DMS153 treated with DMSO at 0.1 percent for 48 hours (cell line): Measurements from ENCODE around the gene TTC7B.

Experiments used
- DNase-seq: peaks from one replicate; lab custom pipeline; 2025; ENCODE audit not compliant: unreplicated experiment; lab: John Stamatoyannopoulos, UW

Gene TTC7B

DNA sequence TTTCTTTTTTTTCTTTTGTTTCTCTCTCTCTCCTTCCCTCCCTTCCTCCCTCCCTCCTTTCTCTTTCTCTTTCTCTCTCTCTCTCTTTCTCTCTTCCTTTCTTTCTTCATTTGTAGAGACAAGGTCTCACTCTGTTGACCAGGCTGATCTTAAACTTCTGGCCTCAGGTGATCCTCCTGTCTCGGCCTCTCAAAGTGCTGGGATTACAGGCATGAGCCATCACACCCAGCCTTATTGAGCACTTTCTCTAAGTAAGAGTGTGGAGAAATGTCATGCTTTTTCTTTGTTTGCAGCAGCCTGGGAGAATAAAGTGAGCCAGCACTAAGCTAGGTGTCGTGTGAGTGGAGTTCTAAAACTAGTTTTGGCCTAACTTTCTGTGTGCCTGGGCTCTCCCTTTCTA is 74.0 kb downstream of the TTC7B start:
- no peak for DNase-seq

DNA sequence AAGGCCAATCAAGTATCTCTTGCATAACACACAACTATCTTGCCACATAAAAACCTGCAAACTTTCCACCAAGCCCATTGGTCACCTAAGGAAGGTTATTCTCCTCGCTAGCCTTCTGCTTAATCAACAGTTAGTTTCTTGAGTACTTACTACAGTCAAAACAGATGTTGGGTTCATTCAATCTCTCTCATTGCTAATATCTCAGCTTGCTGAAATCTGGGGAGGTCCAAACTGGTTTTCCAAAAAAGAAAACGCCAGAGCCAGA is 74.6 kb downstream of the TTC7B start:
- DNase-seq, result no peak

DNA sequence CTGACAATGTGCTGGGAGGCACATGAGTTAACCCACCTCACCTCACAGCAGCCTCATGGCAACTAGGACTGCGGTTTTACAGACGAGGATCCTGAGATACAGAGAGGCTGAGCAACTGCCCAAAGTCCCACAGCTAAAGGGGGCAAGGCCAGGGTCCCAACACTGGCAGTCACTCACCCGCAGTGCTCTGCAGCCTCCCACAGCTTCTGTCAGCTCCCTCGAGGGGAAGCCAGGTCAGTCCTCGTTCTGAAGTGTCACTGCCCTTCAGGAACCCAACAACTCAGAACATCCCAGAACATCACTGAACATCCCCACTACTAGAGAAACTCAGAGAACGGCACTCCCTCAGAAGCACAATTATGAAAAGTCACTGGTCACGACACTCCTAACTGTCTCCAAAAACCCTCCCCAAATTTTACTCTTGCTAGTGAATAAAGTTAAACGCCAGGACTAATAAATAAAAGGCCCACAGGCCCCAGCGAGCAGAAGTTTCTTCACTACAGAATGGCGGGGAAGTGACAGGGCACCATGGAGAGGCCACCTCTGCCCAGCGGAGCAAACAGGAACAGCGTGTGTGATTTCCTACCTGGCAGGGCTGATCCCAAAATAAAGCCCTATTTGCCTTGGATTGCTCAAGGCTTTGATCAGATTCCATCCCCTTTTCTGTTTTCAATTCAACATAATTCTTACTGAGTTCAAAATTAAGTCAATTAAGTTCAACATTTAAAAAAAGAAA is 75.1 kb downstream of the TTC7B start:
- DNase-seq, result no peak

DNA sequence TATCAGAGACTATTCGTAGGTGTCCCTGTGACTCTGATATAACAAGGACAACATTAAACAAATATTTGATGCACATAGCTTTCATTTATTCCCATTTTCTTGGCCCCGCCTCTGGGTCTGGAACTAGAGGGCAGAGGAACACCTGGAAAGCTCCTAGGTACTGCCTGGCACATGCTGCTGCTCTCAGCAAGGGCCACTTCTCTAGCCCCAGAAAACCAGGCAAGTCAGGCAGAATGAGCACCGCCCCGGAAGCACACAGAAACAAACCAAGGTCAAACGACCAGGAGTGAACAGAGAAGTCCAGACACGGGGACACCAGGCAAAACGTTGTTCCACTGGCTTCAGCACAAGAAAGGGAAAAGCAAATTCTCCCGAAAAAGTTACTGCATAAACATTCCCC is 76.1 kb downstream of the TTC7B start:
- no peak for DNase-seq

DNA sequence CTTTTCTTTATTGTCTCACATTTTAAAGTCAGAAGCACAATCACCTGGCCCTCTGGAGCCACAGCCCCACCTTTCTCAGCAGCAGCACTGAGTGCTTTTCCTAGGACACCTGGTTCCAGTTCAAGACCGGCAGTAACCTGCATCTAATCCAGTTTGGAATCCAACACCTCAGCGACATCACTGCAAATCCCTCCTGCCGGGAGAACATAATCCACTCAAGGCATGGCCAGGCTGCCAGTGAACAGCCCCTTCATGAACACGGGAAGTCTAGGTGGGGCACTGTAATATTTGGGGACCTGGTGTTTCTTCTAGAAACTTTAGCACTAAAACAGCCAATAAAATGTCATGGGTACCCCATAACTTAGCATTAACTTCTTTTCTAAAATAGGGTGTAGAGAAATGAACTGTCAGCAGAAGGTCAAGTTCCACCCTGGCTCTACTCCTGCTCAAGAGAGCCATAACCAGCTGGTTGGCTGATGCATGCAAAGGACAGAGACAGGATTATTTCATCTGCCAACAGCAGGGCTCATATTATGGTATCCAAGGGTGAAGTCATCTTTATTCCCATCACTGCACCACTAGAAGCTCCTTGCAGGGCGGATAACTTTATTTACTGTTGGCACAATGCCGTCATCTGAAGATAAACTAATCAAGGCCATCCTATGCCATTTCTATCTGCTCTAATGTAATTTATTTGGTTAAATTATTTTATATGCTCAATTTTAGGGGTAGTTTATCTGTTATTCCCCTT is 76.7 kb downstream of the TTC7B start:
- no peak for DNase-seq

DNA sequence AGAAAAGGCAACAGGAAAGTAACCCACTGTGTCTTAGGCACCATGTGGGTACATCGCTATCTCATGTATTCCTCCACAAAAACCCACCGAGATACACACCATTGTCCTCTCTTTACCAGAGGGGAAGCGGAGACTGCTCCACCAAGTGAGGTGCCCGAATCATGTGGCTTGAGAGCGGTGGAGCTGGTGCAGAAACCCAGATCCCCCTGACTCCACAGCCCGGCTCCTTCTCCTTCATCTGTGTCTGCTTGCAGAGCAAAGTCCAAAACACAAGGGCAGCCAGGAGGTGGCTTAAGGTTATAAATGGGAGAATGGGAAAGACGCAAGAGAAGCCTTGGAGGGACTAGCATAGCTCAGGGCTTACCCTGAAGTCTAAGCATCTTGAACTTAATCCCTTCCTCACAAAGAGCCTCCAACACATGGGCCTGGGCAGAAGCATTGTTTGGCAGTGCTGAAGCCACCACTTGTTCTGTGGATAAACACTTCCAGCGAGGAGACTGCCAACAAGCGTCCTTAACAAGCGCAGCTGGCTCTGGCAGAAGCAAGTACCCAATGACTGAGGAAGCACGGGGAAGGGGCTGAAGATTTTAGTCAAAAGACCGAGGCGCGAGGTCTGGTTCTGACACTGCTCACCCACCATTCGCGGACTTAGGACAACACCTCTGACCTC is 83.0 kb downstream of the TTC7B start:
- DNase-seq, result no peak

DNA sequence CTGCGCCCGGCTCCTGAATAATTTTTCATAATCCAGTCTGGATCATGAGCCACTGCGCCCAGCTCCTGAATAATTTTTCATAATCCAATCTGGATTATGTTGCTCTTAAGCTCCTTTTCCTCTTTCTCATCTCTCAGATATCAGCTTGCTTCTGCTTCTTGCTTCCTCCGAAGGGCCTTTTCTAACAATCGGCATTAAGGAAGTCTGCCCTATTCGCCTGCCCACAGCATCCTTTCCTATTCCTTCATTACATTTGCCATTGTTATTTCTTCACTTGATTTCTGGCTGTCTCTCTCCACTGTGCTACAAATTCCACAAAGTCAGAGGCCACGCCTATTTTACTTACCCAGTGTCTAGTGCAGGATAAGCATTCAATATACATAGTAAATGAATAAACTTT is 83.5 kb downstream of the TTC7B start:
- no peak for DNase-seq

DNA sequence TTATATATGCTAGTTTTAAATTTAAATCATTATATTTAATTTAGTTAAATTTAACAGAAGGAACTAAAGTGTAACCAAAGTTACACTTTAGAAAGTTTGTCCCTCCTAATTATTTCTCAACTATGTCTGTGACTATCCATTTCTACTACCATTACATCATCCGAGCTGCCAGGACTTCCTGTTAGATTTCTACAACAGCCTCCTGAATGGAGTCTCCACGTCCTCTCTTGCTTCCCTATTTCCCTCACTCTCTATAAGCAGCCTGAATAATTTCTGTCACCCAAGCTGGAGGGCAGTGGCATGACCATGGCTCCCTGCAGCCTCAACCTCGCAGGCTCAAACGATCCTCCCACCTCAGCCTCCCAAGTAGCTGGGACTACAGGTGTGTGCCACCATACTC is 84.1 kb downstream of the TTC7B start:
- DNase-seq, result no peak

DNA sequence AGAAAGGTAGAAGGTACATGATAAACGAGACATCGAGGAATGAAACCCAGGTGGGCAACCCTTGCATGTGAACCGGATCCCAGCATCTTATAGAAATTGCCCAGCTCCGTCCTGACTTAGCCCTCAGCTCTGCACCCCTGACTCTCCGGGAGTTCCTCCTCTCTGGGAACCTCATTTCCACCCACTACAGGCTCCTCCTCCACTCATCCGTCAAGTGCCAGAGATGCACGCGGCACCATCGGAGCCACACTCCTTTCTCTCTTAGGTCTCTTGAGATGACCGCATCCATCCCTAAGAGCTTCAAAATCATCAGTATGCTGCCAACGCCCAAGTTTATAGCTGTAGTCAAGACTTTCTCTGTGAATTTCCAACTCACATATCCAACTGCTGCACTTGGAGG is 84.7 kb downstream of the TTC7B start:
- DNase-seq, result no peak

DNA sequence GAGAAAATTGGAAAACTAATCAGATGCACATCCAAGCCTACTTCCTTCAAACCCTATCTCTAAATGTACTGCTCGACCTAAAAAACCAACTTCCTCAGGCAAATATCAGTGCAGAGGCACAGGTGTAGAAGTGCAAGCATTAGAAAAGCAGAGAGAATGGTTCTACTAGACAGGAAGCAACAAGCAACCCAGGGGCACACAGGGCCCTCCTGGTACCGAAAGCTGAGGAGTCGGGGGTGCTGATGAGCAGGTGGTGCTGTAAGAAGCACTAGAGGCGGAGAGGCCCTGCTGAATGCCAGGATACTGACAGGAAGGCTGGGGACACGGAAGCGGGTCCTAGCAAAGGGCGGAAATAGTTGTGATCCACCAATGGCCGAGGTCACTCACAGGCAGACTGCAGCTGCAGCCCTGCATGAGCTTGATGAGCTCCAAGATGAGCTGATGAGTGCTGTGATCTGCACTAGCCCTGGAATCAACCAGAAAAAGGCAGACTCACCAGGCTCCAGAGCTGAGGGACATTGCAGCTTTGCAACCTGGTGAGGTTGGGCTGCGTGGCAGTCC is 85.9 kb downstream of the TTC7B start:
- DNase-seq, result no peak

DNA sequence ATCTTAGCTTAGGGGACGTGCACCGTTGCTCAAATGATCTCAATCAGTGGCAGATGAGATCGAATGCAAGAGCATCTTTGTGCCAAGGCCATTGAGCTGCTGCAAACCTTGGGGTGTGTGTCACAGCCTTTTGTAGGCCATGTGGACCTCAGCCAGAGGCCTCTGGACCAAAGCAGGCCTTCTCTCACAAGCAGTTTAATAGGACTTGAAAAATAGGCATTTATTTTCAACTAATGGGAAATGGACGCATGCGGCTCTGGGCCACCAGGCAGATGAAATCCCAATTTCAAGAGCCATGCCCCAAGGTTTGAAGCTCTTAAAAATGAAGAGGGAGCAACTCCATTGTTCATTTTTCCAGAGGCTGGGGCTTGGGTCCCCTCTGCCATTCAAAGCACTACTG is 87.3 kb downstream of the TTC7B start:
- DNase-seq, result no peak

DNA sequence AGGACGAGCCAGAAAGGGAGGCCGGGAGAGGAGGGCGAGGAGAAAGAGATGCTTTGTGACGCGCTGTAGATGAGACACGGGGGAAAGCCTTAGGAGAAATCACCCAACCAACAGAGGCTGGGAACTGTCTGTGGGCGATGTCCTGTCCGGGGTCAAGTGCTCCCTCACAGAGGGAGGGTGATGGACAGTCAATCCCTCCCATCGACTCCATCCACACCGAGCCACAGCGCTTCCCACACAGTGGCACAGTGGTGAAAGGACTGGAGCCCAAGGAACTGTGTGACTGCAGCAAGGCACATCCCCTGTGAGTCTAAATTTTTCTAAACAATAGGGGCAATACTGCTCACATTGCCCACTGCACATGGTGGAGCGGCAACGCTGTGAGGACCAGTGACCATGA is 89.1 kb downstream of the TTC7B start:
- DNase-seq, result no peak

DNA sequence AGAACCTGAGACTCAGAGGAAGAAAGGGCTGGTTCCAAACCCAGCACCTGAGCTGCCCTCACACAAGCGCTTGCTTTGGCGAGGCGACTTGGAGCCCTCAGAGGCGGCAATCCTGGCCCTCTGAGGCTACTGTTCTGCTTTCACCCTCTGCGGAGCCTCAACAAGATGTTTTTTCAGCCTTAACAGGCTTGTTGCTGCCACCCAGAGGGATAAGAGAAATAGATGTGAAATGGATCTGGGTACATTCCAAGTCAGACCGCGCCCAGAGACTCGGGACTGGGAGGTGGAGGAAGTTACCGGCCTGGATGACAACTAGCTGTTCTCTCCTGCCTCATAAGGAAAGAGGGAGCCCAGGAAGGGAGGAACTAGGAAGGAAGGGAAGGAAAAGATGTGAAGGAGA is 89.6 kb downstream of the TTC7B start:
- DNase-seq, result no peak

DNA sequence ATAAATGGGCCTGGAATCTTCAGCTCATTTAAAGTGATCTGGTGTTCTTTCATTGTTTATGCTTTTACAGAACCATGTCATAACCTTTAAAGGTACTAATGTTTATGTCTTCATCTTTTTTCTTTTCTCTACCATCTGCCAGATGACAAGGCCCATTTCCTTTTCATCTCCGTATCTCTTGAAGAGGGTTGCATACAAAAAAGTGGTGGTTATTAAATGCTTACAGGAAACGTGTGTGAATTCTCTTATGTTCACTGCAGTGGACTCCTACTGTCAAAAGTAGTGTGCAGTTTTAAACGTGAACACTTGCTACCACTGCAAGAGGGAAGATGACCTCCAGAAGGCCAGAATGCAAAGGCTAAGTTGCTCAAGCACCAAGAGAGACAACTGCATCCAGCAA is 91.4 kb downstream of the TTC7B start:
- no peak for DNase-seq

DNA sequence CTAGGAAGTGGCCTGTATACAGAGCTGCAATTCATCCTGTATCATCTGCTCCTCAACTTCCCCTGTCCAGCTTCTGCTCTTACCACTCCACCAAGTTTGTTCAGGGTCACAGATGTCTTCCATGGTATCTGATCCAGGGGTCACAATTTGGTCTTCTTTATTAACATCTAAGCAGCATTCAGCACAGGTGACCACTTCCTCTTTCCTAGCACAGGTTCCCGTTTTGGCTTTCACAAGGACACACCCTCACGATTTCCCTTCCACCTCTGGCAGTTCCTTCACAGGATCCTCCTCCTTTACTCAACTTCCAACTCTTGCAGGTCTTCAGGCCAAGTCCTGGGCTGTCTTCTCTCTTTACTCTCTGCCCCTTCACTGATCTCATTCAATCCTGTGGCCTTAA is 93.6 kb downstream of the TTC7B start:
- DNase-seq, result no peak

DNA sequence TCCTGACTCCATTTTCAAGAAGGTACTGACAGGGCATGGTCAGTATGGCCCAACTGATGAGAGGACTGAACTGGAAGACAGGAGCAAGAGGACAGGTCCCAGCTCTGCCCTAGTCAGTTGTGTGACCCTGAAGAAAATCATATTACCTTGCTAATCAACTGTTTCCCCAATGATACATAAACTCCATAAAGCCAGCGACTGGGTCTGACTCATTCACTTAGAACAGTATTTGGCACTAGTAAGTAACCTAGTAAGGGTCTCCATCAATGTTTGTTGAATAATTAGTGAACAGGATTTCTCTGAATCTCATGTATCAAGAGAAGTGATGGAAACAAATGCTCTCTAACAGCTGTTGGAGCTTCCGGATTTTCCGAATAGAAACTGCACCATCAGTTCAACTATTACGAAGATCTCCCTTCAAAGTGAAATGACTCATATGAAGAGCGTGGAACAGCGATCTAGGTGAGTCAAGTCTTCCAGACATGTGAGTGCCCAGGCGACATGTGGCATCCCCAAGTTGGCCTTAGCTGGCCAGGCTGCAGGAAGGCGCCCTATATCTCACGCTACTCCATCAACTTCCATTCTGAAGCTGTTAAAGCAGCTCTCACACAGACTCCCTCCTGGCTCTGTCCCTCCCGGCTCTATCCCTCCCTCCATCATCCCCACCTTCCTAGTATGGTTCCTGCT is 94.5 kb downstream of the TTC7B start:
- no peak for DNase-seq

DNA sequence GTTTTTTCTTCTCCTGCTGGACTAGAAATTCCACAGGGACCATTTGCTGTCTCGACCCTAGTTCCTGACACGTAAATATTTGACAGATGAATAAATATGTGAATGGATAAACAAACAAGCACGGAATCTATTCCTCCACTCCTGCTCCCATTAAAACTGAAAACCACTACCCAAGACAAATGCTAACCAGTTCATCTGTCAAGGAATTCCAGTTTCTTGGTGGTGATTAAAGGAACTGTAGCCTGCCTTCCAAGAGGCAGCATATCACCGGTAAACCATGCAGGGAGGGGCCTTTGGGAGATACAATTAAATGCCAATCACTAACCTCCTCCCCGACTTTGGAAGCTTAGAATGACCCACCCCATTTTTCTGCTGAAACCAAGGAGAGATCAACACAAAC is 95.4 kb downstream of the TTC7B start:
- no peak for DNase-seq

DNA sequence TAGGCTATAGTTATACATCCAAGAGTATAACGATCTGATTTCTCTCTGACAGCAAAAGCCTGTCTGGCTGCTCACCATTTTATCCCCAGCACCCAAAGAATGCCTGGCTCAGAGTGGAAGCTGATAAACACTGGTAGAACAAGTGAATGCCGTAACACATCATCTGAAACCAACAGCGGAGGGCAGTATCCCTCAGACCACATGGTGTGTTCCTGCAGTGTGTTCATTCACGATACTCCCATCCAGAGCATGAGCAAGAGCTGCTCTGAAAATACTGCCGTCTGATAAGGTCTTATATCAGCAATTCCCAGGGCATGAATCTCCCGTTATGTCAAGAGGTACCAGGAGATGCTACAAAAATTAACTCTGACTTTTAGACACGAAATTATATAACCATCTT is 95.9 kb downstream of the TTC7B start:
- no peak for DNase-seq

DNA sequence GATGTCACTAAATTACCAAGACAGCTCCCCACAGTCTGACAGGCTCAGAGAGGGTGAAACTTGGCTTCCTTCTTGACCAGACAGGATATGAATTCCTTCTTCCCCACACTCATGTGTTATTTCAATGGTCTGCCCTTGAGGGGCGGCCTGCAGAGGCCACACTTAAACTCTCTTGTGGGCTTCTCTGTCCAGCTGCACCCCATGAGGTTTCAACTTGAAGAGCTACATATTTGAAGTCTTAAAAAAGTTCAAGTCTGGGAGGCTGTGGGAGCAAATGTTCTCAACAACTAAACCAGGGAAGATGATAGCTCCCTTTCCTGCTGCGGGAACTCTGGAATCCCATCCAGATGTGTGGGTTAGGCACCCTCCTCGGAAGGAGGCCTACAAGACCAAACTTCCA is 98.3 kb downstream of the TTC7B start:
- no peak for DNase-seq

DNA sequence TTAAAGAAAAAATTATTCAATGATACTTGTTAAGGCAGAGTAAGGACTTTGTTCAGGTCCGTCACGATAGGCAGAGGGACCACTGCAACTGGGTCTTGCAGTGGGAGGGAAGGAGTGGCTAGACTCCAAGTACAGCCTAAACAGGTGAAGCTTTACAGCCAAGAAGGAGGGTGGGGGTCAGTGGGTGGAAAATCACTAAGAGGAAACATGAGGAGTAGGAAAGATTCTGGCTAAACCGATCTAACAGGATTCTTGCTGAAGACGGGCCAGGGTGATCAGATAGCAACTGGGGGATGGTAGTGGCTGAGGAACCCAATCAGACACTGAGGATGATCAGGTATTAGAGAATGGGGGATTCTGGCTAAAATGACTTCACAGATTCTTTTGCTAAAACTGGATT is 100.2 kb downstream of the TTC7B start:
- no peak for DNase-seq

DNA sequence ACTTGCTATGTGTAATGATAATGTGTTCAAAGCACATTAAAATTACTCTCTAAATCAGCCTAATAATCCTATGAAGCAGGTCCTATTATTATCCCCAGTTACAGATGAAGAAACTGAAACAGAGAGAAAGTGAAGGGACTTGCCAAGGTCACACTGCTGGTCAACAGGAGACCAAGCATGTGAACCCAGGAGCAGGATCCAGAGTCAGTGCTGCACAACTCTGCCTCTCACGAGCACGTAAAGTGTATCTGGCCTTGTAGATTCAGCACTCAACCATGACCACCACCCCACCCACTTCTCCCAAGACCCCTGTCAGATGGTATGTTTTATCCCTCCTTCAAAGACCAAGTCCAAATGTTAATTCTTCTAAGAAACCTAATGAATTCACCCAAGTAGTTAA is 100.7 kb downstream of the TTC7B start:
- DNase-seq, result no peak

DNA sequence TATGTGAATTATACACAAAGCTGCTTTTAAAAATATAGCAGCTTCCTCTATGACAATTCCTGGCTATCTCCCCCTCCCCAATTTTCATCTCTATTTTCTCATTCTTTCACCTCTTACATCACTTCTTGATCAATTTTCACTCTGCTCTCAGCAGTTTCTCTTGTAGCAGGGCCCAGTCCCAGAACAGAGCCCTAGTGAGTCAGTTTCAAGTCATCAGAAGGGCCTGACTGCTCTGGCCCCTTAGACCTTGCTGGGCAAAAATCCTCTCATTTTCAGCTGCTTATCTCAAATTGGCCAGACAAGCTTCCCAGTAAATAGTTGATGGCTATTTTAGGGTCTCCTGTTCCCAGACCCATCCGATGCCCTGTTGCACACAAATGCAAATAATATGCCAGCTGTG is 101.4 kb downstream of the TTC7B start:
- DNase-seq, result no peak
